ENCODE data around the gene CYP2A7. TPM values are rescaled to one million over a fixed set of nuclear protein-coding genes. Genes with fewer than 3 reads are reported as not detected.
"Not testable (repeated sequence)": the region's sequence is repeated elsewhere in the genome, so short reads cannot be mapped to it uniquely, and the experiment has no call there.

Gene CYP2A7
- polyA plus RNA-seq, 3 donors: not detected

- H3K9me3 Mint-ChIP-seq; H3K27me3 ChIP-seq (ENCODE audit: control insufficient read depth in 2 of 2, insufficient read depth in 2 of 2, low read length in 2 of 2); H3K79me2 ChIP-seq (ENCODE audit: insufficient read depth, low read length); intact Hi-C loops (cut with micrococcal nuclease); H3K36me3 Mint-ChIP-seq; H3K36me3 ChIP-seq (replicated peaks in 1 of 2; ENCODE audit: control insufficient read depth in 1 of 2, insufficient read depth in 2 of 2, low read length in 2 of 2); H4K20me1 ChIP-seq (ENCODE audit: insufficient read depth, low read length); H2AFZ ChIP-seq (ENCODE audit: insufficient read depth, low read depth, low read length, poor library complexity, severe bottlenecking); H3K9me3 ChIP-seq (replicated peaks in 1 of 2; ENCODE audit: control insufficient read depth in 1 of 2, insufficient read depth in 1 of 2, low read length in 2 of 2): not testable (repeated sequence)
- Mint-ChIP-seq H3K4me1 (peaks cover 19% of the 10 kb centered on the region), H3K27me3 (ENCODE audit: low read depth in 3 of 3) (peaks cover 11 to 14% (median 14%) of the 10 kb centered on the region in 3 donors), H3K4me3 (peak overlapping the region; percentile 77 to 79), H3K27ac (peak overlapping the region; percentile 49 to 88 (median 82))
- WGBS (ENCODE audit: insufficient coverage): 0% methylated on average over 1 of the region's 19 CpGs
- peaks cover 8 to 19% of the 10 kb centered on the region in 2 donors for H3K4me1 ChIP-seq (ENCODE audit: control insufficient read depth in 1 of 2, insufficient read depth in 2 of 2, low read length in 2 of 2)
- H3K4me2 ChIP-seq (replicated peaks; ENCODE audit: extremely low read depth, low read length, poor library complexity, severe bottlenecking): peak overlapping the region; percentile 60
- peak overlapping the region in 2 of 3 experiments; percentile 26 to 57 for H3K4me3 ChIP-seq (replicated peaks in 1 of 3; ENCODE audit: low read depth in 2 of 3, low read length in 3 of 3)
- H3K27ac ChIP-seq (ENCODE audit: low read depth in 1 of 2, low read length in 2 of 2): peak overlapping the region in 1 of 2 donors; percentile 31
- DNase-seq: peak; percentile 40 to 53 (median 46)
- peak overlapping the region; percentile 32 for H3K9ac ChIP-seq (ENCODE audit: insufficient read depth, low read length, poor library complexity, severe bottlenecking)
Observed at GRCh38 chr19:40843653-40844052, 38.4 kb downstream of the CYP2A7 start.

GRCh38 chr19:40842997-40843652, 38.9 kb downstream of the CYP2A7 start:
- H3K9me3 Mint-ChIP-seq; H3K79me2 ChIP-seq (ENCODE audit: insufficient read depth, low read length); H2AFZ ChIP-seq (ENCODE audit: insufficient read depth, low read depth, low read length, poor library complexity, severe bottlenecking); H3K36me3 Mint-ChIP-seq; intact Hi-C loops (cut with micrococcal nuclease); DNase-seq; H3K9me3 ChIP-seq (replicated peaks in 1 of 2; ENCODE audit: control insufficient read depth in 1 of 2, insufficient read depth in 1 of 2, low read length in 2 of 2); H3K36me3 ChIP-seq (replicated peaks in 1 of 2; ENCODE audit: control insufficient read depth in 1 of 2, insufficient read depth in 2 of 2, low read length in 2 of 2); H3K27me3 ChIP-seq (ENCODE audit: control insufficient read depth in 2 of 2, insufficient read depth in 2 of 2, low read length in 2 of 2); H4K20me1 ChIP-seq (ENCODE audit: insufficient read depth, low read length): not testable (repeated sequence)
- Histone ChIP-seq H3K27ac (ENCODE audit: low read depth in 1 of 2, low read length in 2 of 2) (peak overlapping the region in 1 of 2 donors; percentile 31), H3K4me3 (replicated peaks in 1 of 3; ENCODE audit: low read depth in 2 of 3, low read length in 3 of 3) (peak overlapping the region in 2 of 3 experiments; percentile 26 to 57), H3K4me1 (ENCODE audit: control insufficient read depth in 1 of 2, insufficient read depth in 2 of 2, low read length in 2 of 2) (peaks cover 8 to 14% of the 10 kb centered on the region in 2 donors), H3K4me2 (replicated peaks; ENCODE audit: extremely low read depth, low read length, poor library complexity, severe bottlenecking) (peak overlapping the region; percentile 60), H3K9ac (ENCODE audit: insufficient read depth, low read length, poor library complexity, severe bottlenecking) (peak overlapping the region; percentile 32)
- Mint-ChIP-seq H3K4me1 (peaks cover 14% of the 10 kb centered on the region), H3K4me3 (peak overlapping the region; percentile 77 to 79), H3K27ac (peak overlapping the region; percentile 35 to 88 (median 82)), H3K27me3 (ENCODE audit: low read depth in 3 of 3) (peaks cover 6 to 10% (median 8%) of the 10 kb centered on the region in 3 donors)
- 32% methylated on average over 6 of the region's 12 CpGs for WGBS (ENCODE audit: insufficient coverage)

GRCh38 chr19:40842012-40842411, 40.0 kb downstream of the CYP2A7 start:
- H3K9ac ChIP-seq (ENCODE audit: insufficient read depth, low read length, poor library complexity, severe bottlenecking); H3K79me2 ChIP-seq (ENCODE audit: insufficient read depth, low read length); H2AFZ ChIP-seq (ENCODE audit: insufficient read depth, low read depth, low read length, poor library complexity, severe bottlenecking); H3K27me3 Mint-ChIP-seq (ENCODE audit: low read depth in 3 of 3); DNase-seq; H3K36me3 Mint-ChIP-seq; H4K20me1 ChIP-seq (ENCODE audit: insufficient read depth, low read length); H3K36me3 ChIP-seq (replicated peaks in 1 of 2; ENCODE audit: control insufficient read depth in 1 of 2, insufficient read depth in 2 of 2, low read length in 2 of 2); H3K4me3 ChIP-seq (replicated peaks in 1 of 3; ENCODE audit: low read depth in 2 of 3, low read length in 3 of 3); H3K9me3 ChIP-seq (replicated peaks in 1 of 2; ENCODE audit: control insufficient read depth in 1 of 2, insufficient read depth in 1 of 2, low read length in 2 of 2); H3K4me2 ChIP-seq (replicated peaks; ENCODE audit: extremely low read depth, low read length, poor library complexity, severe bottlenecking); H3K27me3 ChIP-seq (ENCODE audit: control insufficient read depth in 2 of 2, insufficient read depth in 2 of 2, low read length in 2 of 2); H3K4me3 Mint-ChIP-seq; H3K27ac ChIP-seq (ENCODE audit: low read depth in 1 of 2, low read length in 2 of 2); intact Hi-C loops (cut with micrococcal nuclease); H3K9me3 Mint-ChIP-seq; H3K27ac Mint-ChIP-seq: not testable (repeated sequence)
- peaks cover 8 to 14% of the 10 kb centered on the region in 2 donors for H3K4me1 ChIP-seq (ENCODE audit: control insufficient read depth in 1 of 2, insufficient read depth in 2 of 2, low read length in 2 of 2)
- WGBS (ENCODE audit: insufficient coverage): no CpG with 5 or more reads among the region's 3 CpGs
- peaks cover 13% of the 10 kb centered on the region for H3K4me1 Mint-ChIP-seq

GRCh38 chr19:40838477-40838876, 43.6 kb downstream of the CYP2A7 start:
- H3K9ac ChIP-seq (ENCODE audit: insufficient read depth, low read length, poor library complexity, severe bottlenecking); intact Hi-C loops (cut with micrococcal nuclease); H4K20me1 ChIP-seq (ENCODE audit: insufficient read depth, low read length); H3K4me2 ChIP-seq (replicated peaks; ENCODE audit: extremely low read depth, low read length, poor library complexity, severe bottlenecking); H3K4me1 ChIP-seq (ENCODE audit: control insufficient read depth in 1 of 2, insufficient read depth in 2 of 2, low read length in 2 of 2); H3K27me3 ChIP-seq (ENCODE audit: control insufficient read depth in 2 of 2, insufficient read depth in 2 of 2, low read length in 2 of 2); H2AFZ ChIP-seq (ENCODE audit: insufficient read depth, low read depth, low read length, poor library complexity, severe bottlenecking); H3K27ac ChIP-seq (ENCODE audit: low read depth in 1 of 2, low read length in 2 of 2); H3K36me3 Mint-ChIP-seq; DNase-seq; H3K27me3 Mint-ChIP-seq (ENCODE audit: low read depth in 3 of 3); H3K36me3 ChIP-seq (replicated peaks in 1 of 2; ENCODE audit: control insufficient read depth in 1 of 2, insufficient read depth in 2 of 2, low read length in 2 of 2); H3K4me3 ChIP-seq (replicated peaks in 1 of 3; ENCODE audit: low read depth in 2 of 3, low read length in 3 of 3); H3K79me2 ChIP-seq (ENCODE audit: insufficient read depth, low read length); H3K9me3 ChIP-seq (replicated peaks in 1 of 2; ENCODE audit: control insufficient read depth in 1 of 2, insufficient read depth in 1 of 2, low read length in 2 of 2); H3K9me3 Mint-ChIP-seq; H3K4me1 Mint-ChIP-seq; H3K27ac Mint-ChIP-seq; H3K4me3 Mint-ChIP-seq: not testable (repeated sequence)
- no CpG with 5 or more reads among the region's 1 CpG for WGBS (ENCODE audit: insufficient coverage)

Measured in CD14-positive monocyte (primary cell).